Spinal cord (tissue), 10 donors: ENCODE results near the gene YIPF4. TPM values are rescaled to one million over a fixed set of nuclear protein-coding genes. Genes with fewer than 3 reads are reported as not detected.

Source experiments
- DNase-seq, 6 donors: peaks; one replicate each; pipeline versions ENCODE4 v3.0.0 to v3.0.0-alpha.2; 2013 to 2015; ENCODE audit warnings: low spot score in 6 of 6, low read depth in 4 of 6
- H3K27ac ChIP-seq: one replicate; pipeline ENCODE4 v1.5.1; 2013; ENCODE audit warnings: low read depth, low read length, control low read depth
- H3K27me3 ChIP-seq: one replicate; pipeline ENCODE4 v1.6.1; 2013; ENCODE audit warnings: low read length; ENCODE audit not compliant: control insufficient read depth, insufficient read depth
- H3K36me3 ChIP-seq: one replicate; pipeline ENCODE4 v1.6.1; 2013; ENCODE audit warnings: low read length; ENCODE audit not compliant: control insufficient read depth, insufficient read depth
- H3K4me1 ChIP-seq: one replicate; pipeline ENCODE4 v1.6.1; 2013; ENCODE audit warnings: low read length; ENCODE audit not compliant: control insufficient read depth, insufficient read depth
- H3K4me3 ChIP-seq: one replicate; pipeline ENCODE4 v1.5.1; 2013; ENCODE audit warnings: low read depth, low read length, control low read depth
- H3K9me3 ChIP-seq: one replicate; pipeline ENCODE4 v1.6.1; 2013; ENCODE audit warnings: low read length; ENCODE audit not compliant: control insufficient read depth, insufficient read depth
- WGBS: methylation state at CpG from one replicate; pipeline ENCODE4 v1.1.5; 2013; ENCODE audit warnings: missing lambda C conversion rate; ENCODE audit not compliant: insufficient coverage; 5-methylcytosine and 5-hydroxymethylcytosine counted together
- long read RNA-seq, 4 donors: transcript quantifications; one replicate each; lab custom pipeline, GENCODE V29; 2026
- polyA plus RNA-seq, 2 donors: library from polyadenylated mRNA; unstranded; fragments of 120-200 nt; gene quantifications; one replicate each; pipeline ENCODE4 v1.2.1, GENCODE V29; 2013; ENCODE audit not compliant: insufficient read length in 2 of 2
- total RNA-seq, 2 donors: library from RNA; depleted of rRNA in 1 of 2; stranded (reverse); fragments of 120-200 nt in 1 of 2; fragments of >200 nt in 1 of 2; gene quantifications; one replicate each; pipeline versions ENCODE4 v1.2.3 to v1.2.4, GENCODE V29; 2013 to 2014
- donor health status: healthy.

The YIPF4 gene
- 10 to 100 TPM; 35.5 to 46.6 TPM for total RNA-seq
- 10 to 100 TPM; 45.7 to 53.5 TPM for polyA plus RNA-seq
- long read RNA-seq, donor 1, full-length matches to known transcripts = 23 of 29 reads
- long read RNA-seq, donor 1, partial matches to known transcripts = 6 of 29 reads
- long read RNA-seq, donor 1, other reads (novel, unspliced or antisense) = 0 of 29 reads
- long read RNA-seq, donor 2, full-length matches to known transcripts = 12 of 12 reads
- long read RNA-seq, donor 2, partial matches to known transcripts = 0 of 12 reads
- long read RNA-seq, donor 2, other reads (novel, unspliced or antisense) = 0 of 12 reads
- long read RNA-seq, donor 3, full-length matches to known transcripts = 16 of 16 reads
- long read RNA-seq, donor 3, partial matches to known transcripts = 0 of 16 reads
- long read RNA-seq, donor 3, other reads (novel, unspliced or antisense) = 0 of 16 reads
- long read RNA-seq, donor 4, full-length matches to known transcripts = 32 of 32 reads
- long read RNA-seq, donor 4, partial matches to known transcripts = 0 of 32 reads
- long read RNA-seq, donor 4, other reads (novel, unspliced or antisense) = 0 of 32 reads

DNA sequence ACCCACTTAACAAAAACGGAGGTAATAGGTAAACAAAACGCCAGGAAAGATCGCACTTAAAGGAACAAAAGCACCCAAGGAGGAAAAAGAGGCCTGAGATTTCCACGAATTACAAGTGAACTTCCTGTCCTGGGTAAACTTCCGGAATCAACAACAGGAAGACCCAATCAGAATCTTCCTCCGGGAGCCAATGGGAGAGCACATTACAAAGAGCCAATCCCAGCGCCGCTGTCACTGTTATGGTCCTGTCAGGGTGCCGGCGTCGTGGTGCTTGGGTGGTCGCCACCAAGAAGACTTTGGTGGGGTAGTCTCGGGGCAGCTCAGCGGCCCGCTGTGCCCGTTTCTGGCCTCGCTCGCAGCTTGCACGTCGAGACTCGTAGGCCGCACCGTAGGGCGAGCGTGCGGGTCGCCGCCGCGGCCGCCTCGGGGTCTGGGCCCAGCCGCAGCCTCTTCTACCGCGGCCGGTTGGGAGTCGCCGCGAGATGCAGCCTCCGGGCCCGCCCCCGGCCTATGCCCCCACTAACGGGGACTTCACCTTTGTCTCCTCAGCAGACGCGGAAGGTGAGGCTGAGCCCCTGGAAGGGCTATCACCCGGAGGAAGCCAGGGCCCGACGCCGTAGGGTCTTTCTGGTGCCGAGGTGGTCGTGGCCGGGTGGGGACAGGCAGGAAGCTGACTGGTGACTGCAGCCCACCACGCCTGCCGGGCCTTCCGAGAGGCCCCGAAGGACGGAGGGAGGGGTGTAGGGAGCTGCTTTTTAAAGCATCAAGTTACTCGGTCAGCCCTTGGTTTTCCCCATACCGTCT is at the start of gene YIPF4:
TSS of gene YIPF4 (plus strand) at position 231 of the 804 bp plus-strand sequence. CDS start at position 483, 252 bp downstream.
- Histone ChIP-seq H3K4me1 (peaks cover 6% of the 10 kb centered on the region), H3K27me3 (no peaks in the 10 kb centered on the region), H3K4me3 (peak within 1 kb of the TSS; percentile 93), H3K27ac (peak within 1 kb of the TSS; percentile 72), H3K9me3 (no peaks in the 10 kb centered on the region), H3K36me3 (peaks cover 20% of the 10 kb centered on the region)
- WGBS = under 1% methylated on average over 54 of the region's 59 CpGs
- DNase-seq = peak; percentile 92 to 99 (median 93)

DNA sequence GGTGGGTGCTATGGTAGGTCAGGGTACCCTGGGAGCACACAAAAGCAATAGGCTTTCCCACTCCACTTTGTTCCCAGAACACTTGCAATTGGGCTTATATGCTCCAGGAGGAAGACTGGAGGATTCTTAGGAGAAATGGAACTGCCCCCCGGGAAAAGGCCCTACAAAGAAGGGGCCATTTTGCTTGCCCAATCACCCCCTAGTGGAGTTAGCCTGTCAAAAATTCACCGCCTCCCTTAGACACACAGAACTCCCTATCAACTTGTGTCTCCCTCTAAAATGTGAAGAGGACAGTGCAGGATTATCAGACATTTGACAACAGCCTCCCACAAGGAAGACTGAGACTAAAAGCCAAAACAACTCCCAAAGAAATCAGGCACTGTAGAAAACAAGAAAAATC is 49.5 kb upstream of the YIPF4 start:
- no peaks in the 10 kb centered on the region for H3K9me3 ChIP-seq
- no peak overlapping the region for H3K4me3 ChIP-seq
- H3K27me3 ChIP-seq = no peaks in the 10 kb centered on the region
- WGBS = no CpG with 5 or more reads among the region's 2 CpGs
- DNase-seq = no peak
- H3K4me1 ChIP-seq = no peaks in the 10 kb centered on the region
- H3K27ac ChIP-seq = no peak overlapping the region
- no peaks in the 10 kb centered on the region for H3K36me3 ChIP-seq

DNA sequence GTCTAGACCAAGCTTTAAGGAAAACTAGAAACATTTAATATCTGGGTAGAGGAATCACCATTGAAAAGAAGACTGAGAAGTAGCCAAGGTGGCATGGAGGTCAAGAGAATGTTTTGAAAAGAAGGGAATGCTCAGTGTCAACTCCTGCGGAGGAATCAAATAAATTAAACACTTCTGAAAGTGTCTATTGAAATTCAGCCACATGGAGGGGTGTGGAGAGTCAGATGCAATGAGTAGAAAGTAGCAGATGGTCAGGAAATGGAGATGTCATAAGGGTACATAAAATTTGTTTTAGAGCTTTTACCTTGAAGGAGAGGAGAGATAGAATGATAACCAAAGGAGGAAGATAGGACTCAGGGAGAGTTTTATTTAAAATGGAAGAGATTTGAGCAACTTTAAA is 48.1 kb upstream of the YIPF4 start:
- H3K36me3 ChIP-seq = no peaks in the 10 kb centered on the region
- no peak overlapping the region for H3K27ac ChIP-seq
- H3K4me1 ChIP-seq = no peaks in the 10 kb centered on the region
- no peaks in the 10 kb centered on the region for H3K9me3 ChIP-seq
- no peak for DNase-seq
- 20% methylated on average over 1 of the region's 1 CpG for WGBS
- H3K27me3 ChIP-seq = no peaks in the 10 kb centered on the region
- H3K4me3 ChIP-seq = no peak overlapping the region

DNA sequence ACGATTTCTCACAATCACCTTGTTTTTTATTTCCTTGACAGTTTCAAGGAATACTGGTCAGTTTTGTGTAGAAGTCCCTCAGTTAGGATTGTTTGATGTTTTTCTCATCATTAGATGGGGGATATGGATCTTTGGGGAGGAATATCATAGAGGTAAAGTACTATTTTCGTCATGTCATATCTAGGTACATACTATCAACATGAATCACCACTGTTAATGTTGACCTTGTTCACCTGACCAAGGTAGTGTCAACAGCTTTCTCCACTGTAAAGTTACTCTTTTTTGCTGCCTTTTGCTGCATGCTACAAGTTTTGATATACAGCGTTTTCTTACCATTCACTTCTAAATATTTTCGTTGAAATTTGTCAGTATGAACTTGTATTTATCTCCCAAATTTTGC is 45.7 kb upstream of the YIPF4 start:
- no peak for DNase-seq
- H3K36me3 ChIP-seq = no peaks in the 10 kb centered on the region
- H3K9me3 ChIP-seq = no peaks in the 10 kb centered on the region
- no peak overlapping the region for H3K4me3 ChIP-seq
- no peaks in the 10 kb centered on the region for H3K27me3 ChIP-seq
- no CpG with 5 or more reads among the region's 4 CpGs for whole genome bisulfite sequencing
- no peak overlapping the region for H3K27ac ChIP-seq
- no peaks in the 10 kb centered on the region for H3K4me1 ChIP-seq

DNA sequence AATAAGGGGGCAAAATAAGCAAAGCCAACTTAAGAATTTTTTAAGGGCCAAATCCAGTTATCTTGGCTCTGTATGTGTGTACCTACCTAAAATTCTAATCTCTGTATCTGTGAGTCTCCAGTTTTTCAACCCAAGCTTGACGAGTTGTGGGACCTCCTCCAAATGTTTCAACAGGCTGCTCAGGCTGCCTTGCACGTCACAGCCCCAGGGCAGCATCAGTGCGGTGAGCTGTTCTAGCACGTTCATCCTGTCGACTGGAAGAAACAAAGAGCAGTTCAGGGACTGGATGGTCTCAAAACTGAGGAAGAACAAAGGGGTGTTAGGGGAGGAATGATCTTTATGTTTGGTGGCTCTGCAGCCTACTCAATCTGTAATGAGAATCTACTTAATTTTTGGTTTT is 42.4 kb upstream of the YIPF4 start:
- no peaks in the 10 kb centered on the region for H3K9me3 ChIP-seq
- peak in 2 of 6 donors; percentile 27 to 45 for DNase-seq
- no peaks in the 10 kb centered on the region for H3K4me1 ChIP-seq
- H3K4me3 ChIP-seq = no peak overlapping the region
- no peak overlapping the region for H3K27ac ChIP-seq
- no peaks in the 10 kb centered on the region for H3K27me3 ChIP-seq
- no peaks in the 10 kb centered on the region for H3K36me3 ChIP-seq
- WGBS = 54% methylated on average over 5 of the region's 5 CpGs

DNA sequence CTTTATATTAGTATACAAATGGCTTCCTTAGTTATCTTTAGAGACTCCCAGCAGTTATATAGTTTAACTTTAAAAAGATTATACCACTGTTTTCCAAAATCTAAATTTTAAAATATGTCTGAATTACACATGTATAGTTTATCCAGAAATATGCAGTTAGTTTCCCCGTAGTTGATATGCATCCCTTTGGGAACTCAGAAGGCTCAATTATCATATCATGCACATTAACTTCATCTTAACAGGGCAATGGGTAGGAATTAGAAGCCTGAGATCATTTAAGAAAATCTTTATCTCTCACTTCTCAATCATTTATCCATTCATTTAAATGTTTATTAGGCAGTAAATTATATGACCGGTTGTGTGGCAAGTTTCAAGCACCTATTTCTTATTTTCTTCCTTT is 40.2 kb upstream of the YIPF4 start:
- Histone ChIP-seq H3K27ac (no peak overlapping the region), H3K4me1 (no peaks in the 10 kb centered on the region), H3K9me3 (no peaks in the 10 kb centered on the region), H3K4me3 (no peak overlapping the region), H3K36me3 (no peaks in the 10 kb centered on the region), H3K27me3 (no peaks in the 10 kb centered on the region)
- whole genome bisulfite sequencing = no CpG with 5 or more reads among the region's 2 CpGs
- DNase-seq = no peak

DNA sequence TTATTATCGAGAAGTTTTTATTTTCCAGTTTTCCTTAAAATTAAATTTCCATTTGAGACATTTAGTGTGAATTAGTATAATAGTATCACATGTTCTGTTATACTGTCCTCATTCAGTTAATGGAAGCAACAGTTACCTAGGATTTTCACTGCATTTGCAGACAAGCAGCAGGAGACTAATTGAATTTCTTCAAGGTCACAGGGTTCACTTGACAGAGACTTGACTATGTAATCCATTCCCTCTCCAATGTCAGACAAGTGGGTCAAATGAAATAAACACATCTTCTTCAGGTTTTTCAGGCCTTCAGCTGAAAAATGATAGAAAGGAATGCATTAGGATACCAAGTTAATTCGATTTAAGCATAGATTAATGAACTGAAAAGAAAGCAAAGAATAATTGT is 39.7 kb upstream of the YIPF4 start:
- DNase-seq = peak in 1 of 6 donors; percentile 64
- Histone ChIP-seq H3K9me3 (no peaks in the 10 kb centered on the region), H3K4me1 (no peaks in the 10 kb centered on the region), H3K4me3 (no peak overlapping the region), H3K27me3 (no peaks in the 10 kb centered on the region), H3K36me3 (no peaks in the 10 kb centered on the region), H3K27ac (no peak overlapping the region)
- WGBS = 60% methylated on average over 1 of the region's 2 CpGs

DNA sequence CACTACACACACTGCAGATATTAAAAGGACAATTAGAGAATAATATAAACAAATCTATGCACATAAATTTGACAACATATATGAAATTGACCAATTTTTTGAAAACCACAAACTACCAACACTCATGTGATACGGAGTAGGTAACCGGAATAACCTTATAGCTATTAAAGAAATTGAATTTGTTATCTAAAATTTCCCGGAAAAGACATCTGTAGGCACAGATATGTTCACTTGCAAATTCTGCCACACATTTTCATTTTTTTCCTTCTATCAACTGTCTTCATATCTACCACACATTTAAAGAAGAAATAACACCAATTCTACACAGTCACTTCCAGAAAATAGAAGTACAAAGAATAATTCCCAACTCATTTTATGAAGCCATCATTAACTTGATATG is 35.4 kb upstream of the YIPF4 start:
- H3K36me3 ChIP-seq = no peaks in the 10 kb centered on the region
- H3K27ac ChIP-seq = no peak overlapping the region
- H3K27me3 ChIP-seq = no peaks in the 10 kb centered on the region
- H3K9me3 ChIP-seq = no peaks in the 10 kb centered on the region
- whole genome bisulfite sequencing = no CpG with 5 or more reads among the region's 3 CpGs
- no peak overlapping the region for H3K4me3 ChIP-seq
- no peaks in the 10 kb centered on the region for H3K4me1 ChIP-seq
- DNase-seq = no peak

DNA sequence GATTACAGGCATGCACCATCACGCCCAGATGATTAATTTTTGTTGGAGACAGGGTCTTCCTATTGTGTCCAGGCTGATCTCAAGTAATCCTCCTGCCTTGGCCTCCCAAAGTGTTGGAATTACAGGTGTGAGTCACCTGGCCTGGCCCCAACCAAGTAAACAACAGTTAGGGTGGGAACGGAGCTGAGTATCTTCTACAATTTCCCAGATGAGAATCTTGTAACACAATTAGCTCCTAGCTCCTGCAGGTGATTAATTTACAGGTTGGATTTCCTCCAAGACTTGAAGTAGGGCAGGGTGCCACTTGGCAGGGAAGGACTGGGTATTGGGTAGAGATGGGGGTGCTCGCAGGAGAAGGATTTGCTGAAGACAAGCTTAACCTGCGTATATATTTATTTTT is 30.8 kb upstream of the YIPF4 start:
- H3K36me3 ChIP-seq = no peaks in the 10 kb centered on the region
- H3K27ac ChIP-seq = no peak overlapping the region
- WGBS = no CpG with 5 or more reads among the region's 4 CpGs
- H3K27me3 ChIP-seq = no peaks in the 10 kb centered on the region
- DNase-seq = no peak
- no peaks in the 10 kb centered on the region for H3K4me1 ChIP-seq
- no peaks in the 10 kb centered on the region for H3K9me3 ChIP-seq
- no peak overlapping the region for H3K4me3 ChIP-seq
